ENCODE measurements around the gene TMEM167B. TPM values are rescaled to one million over a fixed set of nuclear protein-coding genes. Genes with fewer than 3 reads are reported as not detected.
A peak's percentile ranks its signal among the peaks of the same experiment; 100 is the strongest.

The TMEM167B gene
- total RNA-seq, 1 experiment from 2014 or later, result 18.1 TPM

GRCh38 chr1:109094871-109095270 lies 4.3 kb downstream of the TMEM167B start:
- in situ Hi-C loops (cut with HindIII; ENCODE audit: low pct_unique_long_range_greater_than_20kb, low sequenced_read_pairs), result no loop called here
- Histone ChIP-seq H3K27me3 (ENCODE audit: control insufficient read depth, insufficient read depth, low read length) (no peaks in the 10 kb centered on the region), H3K9me3 (ENCODE audit: control insufficient read depth, insufficient read depth, low read depth, low read length) (no peaks in the 10 kb centered on the region), H3K4me3 (ENCODE audit: low read depth in 2 of 2, low read length in 2 of 2) (no peak overlapping the region), H3K4me1 (ENCODE audit: control insufficient read depth, insufficient read depth, low read length) (peaks cover 19% of the 10 kb centered on the region), H3K36me3 (ENCODE audit: control insufficient read depth, insufficient read depth, low read length) (peaks cover 8% of the 10 kb centered on the region), H3K27ac (ENCODE audit: low read length) (peak overlapping the region; percentile 77)
- CTCF ChIA-PET, result no interaction called here
- intact Hi-C loops (cut with micrococcal nuclease; ENCODE audit: unreplicated experiment), result loop anchor here (5.0 kb wide), 1 partner anchor 102 kb away; no protein-coding TSS in a partner anchor
- POLR2A ChIA-PET, result interaction anchor here (0.6 kb wide), 1 partner anchor 101 kb away, joined by 16 read pairs; no protein-coding TSS in a partner anchor
- TF ChIP-seq TCF7L2 (IDR thresholded peaks at IDR 0.05; ENCODE audit: low read depth, low read length) (no peak), POLR2AphosphoS5 (IDR thresholded peaks at IDR 0.05; ENCODE audit: low read depth, low read length) (no peak), SIN3A (IDR thresholded peaks at IDR 0.05; ENCODE audit: borderline replicate concordance, insufficient read depth, low read depth, low read length) (no peak), CTCF (IDR thresholded peaks at IDR 0.05) (no peak), REST (IDR thresholded peaks at IDR 0.05; ENCODE audit: insufficient read depth in 1 of 2, low read depth in 2 of 2, low read length in 1 of 2) (no peak)
- BruUV-seq (replicated peaks), result no TSS peak
- ATAC-seq (no peak), DNase-seq (ENCODE audit: low read depth, low spot score) (no peak)

- no peak for TF ChIP-seq CTCF (IDR thresholded peaks at IDR 0.05)
- TF ChIP-seq REST (IDR thresholded peaks at IDR 0.05; ENCODE audit: insufficient read depth in 1 of 2, low read depth in 2 of 2, low read length in 1 of 2), result no peak
- TF ChIP-seq SIN3A (IDR thresholded peaks at IDR 0.05; ENCODE audit: borderline replicate concordance, insufficient read depth, low read depth, low read length), result no peak
- TF ChIP-seq TCF7L2 (IDR thresholded peaks at IDR 0.05; ENCODE audit: low read depth, low read length), result no peak
- no peak for TF ChIP-seq POLR2AphosphoS5 (IDR thresholded peaks at IDR 0.05; ENCODE audit: low read depth, low read length)
- ChIA-PET POLR2A (no interaction called here), CTCF (no interaction called here)
- peaks cover 19% of the 10 kb centered on the region for H3K4me1 ChIP-seq (ENCODE audit: control insufficient read depth, insufficient read depth, low read length)
- no peaks in the 10 kb centered on the region for H3K27me3 ChIP-seq (ENCODE audit: control insufficient read depth, insufficient read depth, low read length)
- H3K36me3 ChIP-seq (ENCODE audit: control insufficient read depth, insufficient read depth, low read length), result peaks cover 11% of the 10 kb centered on the region
- no peak for DNase-seq (ENCODE audit: low read depth, low spot score)
- no peak for ATAC-seq
- in situ Hi-C loops (cut with HindIII; ENCODE audit: low pct_unique_long_range_greater_than_20kb, low sequenced_read_pairs), result no loop called here
- no TSS peak for BruUV-seq (replicated peaks)
- no peaks in the 10 kb centered on the region for H3K9me3 ChIP-seq (ENCODE audit: control insufficient read depth, insufficient read depth, low read depth, low read length)
- intact Hi-C loops (cut with micrococcal nuclease; ENCODE audit: unreplicated experiment), result no loop called here
- no peak overlapping the region for H3K27ac ChIP-seq (ENCODE audit: low read length)
- H3K4me3 ChIP-seq (ENCODE audit: low read depth in 2 of 2, low read length in 2 of 2), result no peak overlapping the region
Measured at GRCh38 chr1:109095631-109096030, 5.1 kb downstream of the TMEM167B start.
